Measurements from ENCODE around the gene SREBF2. TPM values are rescaled to one million over a fixed set of nuclear protein-coding genes. Genes with fewer than 3 reads are reported as not detected.

Gene SREBF2
- total and polyA plus RNA-seq, 2 of the 8 experiments (the other 6 are each of a cell fraction or from before 2014, with no cell fraction given) = 125 to 144 TPM

GRCh38 chr22:41893591-41894375 lies 60.9 kb downstream of the SREBF2 start:
- Histone ChIP-seq H3K36me3 (ENCODE audit: control insufficient read depth in 2 of 4, insufficient read depth in 4 of 4, low read length in 3 of 4) (peaks cover 47 to 71% (median 54%) of the 10 kb centered on the region in 4 experiments), H3K23ac (ENCODE audit: insufficient read length) (no peak overlapping the region), H3K79me2 (ENCODE audit: control insufficient read depth in 1 of 2, insufficient read depth in 2 of 2, low read length in 2 of 2) (no peaks in the 10 kb centered on the region), H4K91ac (replicated peaks; ENCODE audit: insufficient read length, low read length) (no peak overlapping the region), H3K56ac (replicated peaks; ENCODE audit: insufficient read length, low read depth, low read length) (no peak overlapping the region), H2BK12ac (ENCODE audit: low read depth, low read length) (no peak overlapping the region), H3K4me1 (replicated peaks in 1 of 4; ENCODE audit: control insufficient read depth in 3 of 4, insufficient read depth in 4 of 4, low read length in 3 of 4) (no peaks in the 10 kb centered on the region), H3K9ac (replicated peaks in 1 of 4; ENCODE audit: extremely low read depth in 1 of 4, low read depth in 3 of 4, low read length in 3 of 4) (no peak overlapping the region), H3K4me3 (ENCODE audit: extremely low read depth in 1 of 4, insufficient read depth in 2 of 4, low read depth in 3 of 4, low read length in 4 of 4) (no peak overlapping the region), H3K27ac (ENCODE audit: low read depth, low read length) (no peak overlapping the region; the same call in 1 of the 2 replicates), H2BK5ac (ENCODE audit: low read depth, low read length) (no peak overlapping the region), H3K27me3 (replicated peaks in 1 of 4; ENCODE audit: control insufficient read depth in 3 of 4, extremely low read depth in 1 of 4, insufficient read depth in 3 of 4, low read length in 3 of 4) (no peaks in the 10 kb centered on the region), H4K8ac (ENCODE audit: extremely low read depth, insufficient read depth, low read length) (no peak overlapping the region), H2BK20ac (ENCODE audit: low read length) (no peak overlapping the region), H2AK5ac (ENCODE audit: low read depth, low read length) (no peak overlapping the region), H2BK15ac (ENCODE audit: low read length) (no peak overlapping the region), H2AFZ (ENCODE audit: low read length) (no peak overlapping the region), H3K18ac (ENCODE audit: extremely low read depth, low read length) (no peak overlapping the region), H4K20me1 (replicated peaks in 1 of 2; ENCODE audit: control insufficient read depth in 1 of 2, insufficient read depth in 2 of 2, low read length in 2 of 2) (peaks cover 3 to 14% of the 10 kb centered on the region in 2 experiments), H4K5ac (ENCODE audit: insufficient read length, low read depth, low read length) (no peak overlapping the region), H3K23me2 (ENCODE audit: low read depth, low read length) (no peaks in the 10 kb centered on the region), H3K4ac (replicated peaks; ENCODE audit: insufficient read length, low read depth, low read length) (no peak overlapping the region), H2BK120ac (replicated peaks; ENCODE audit: low read depth, low read length) (no peak overlapping the region), H3K14ac (ENCODE audit: insufficient read length) (no peak overlapping the region), H3K79me1 (ENCODE audit: low read depth, low read length) (no peaks in the 10 kb centered on the region; the same call in 1 of the 2 replicates), H3K9me3 (ENCODE audit: insufficient read depth in 2 of 2, low read depth in 1 of 2, low read length in 1 of 2) (no peaks in the 10 kb centered on the region), H3K4me2 (ENCODE audit: insufficient read depth in 1 of 2, low read depth in 2 of 2, low read length in 2 of 2) (no peak overlapping the region)
- DNase-seq (ENCODE audit: low read depth in 1 of 2, low spot score in 2 of 2) (no peak), FAIRE-seq (no peak)
- CTCF ChIA-PET (ENCODE audit: partially characterized antibody) = interaction anchor here (0.9 to 2.0 kb wide), 4 partner anchors 8 to 47 kb away, joined by 3 to 5 read pairs (median 4); no protein-coding TSS in a partner anchor
- TF ChIP-seq HDAC6 (IDR thresholded peaks at IDR 0.05; ENCODE audit: low read depth, low read length) (no peak), POLR2A (IDR thresholded peaks at IDR 0.05; ENCODE audit: control extremely low read depth in 1 of 2, low read depth in 2 of 2, low read length in 2 of 2) (no peak), CBX5 (IDR thresholded peaks at IDR 0.05; ENCODE audit: low read depth, low read length) (no peak), BRCA1 (IDR thresholded peaks at IDR 0.05; ENCODE audit: low read depth, low read length) (no peak), RAD21 (IDR thresholded peaks at IDR 0.05 in 1 of 2, conservative IDR thresholded peaks at IDR 0.05 in 1 of 2; ENCODE audit: low read depth in 2 of 2, low read length in 2 of 2) (no peak), BACH1 (IDR thresholded peaks at IDR 0.05; ENCODE audit: low read length) (no peak), SP2 (IDR thresholded peaks at IDR 0.05; ENCODE audit: low read length) (no peak), POLR2AphosphoS5 (IDR thresholded peaks at IDR 0.05; ENCODE audit: low read depth, low read length) (no peak)
- 93% methylated on average over 7 of the region's 7 CpGs; no CpG with 5 or more reads in 1 of the 2 experiments for WGBS, 2 experiments (ENCODE audit: extremely low coverage in 1 of 2, insufficient coverage in 1 of 2, insufficient read length in 1 of 2, insufficient replicate concordance in 2 of 2, low coverage in 1 of 2, low lambda C conversion rate in 2 of 2, missing lambda C conversion rate in 1 of 2)
- POLR2A ChIA-PET (ENCODE audit: partially characterized antibody) = no interaction called here

Measured in H1 (cell line).